Activated naive CD8-positive, alpha-beta T cell treated with anti-CD3 and anti-CD28 coated beads, Interleukin-2, amount 50 U/mL, for 16 hours (primary cell): ENCODE data around the gene COLEC11.
"Not testable (repeated sequence)": the region's sequence is repeated elsewhere in the genome, so short reads cannot be mapped to it uniquely, and the experiment has no call there.

Source experiments
- DNase-seq: peaks from one replicate; pipeline ENCODE4 v3.0.0-alpha.2; 2020; ENCODE audit warnings: low read depth, low spot score

Gene COLEC11

GRCh38 chr2:3651691-3652648 lies 57.1 kb downstream of the COLEC11 start:
- peak; percentile 37 for DNase-seq

DNA sequence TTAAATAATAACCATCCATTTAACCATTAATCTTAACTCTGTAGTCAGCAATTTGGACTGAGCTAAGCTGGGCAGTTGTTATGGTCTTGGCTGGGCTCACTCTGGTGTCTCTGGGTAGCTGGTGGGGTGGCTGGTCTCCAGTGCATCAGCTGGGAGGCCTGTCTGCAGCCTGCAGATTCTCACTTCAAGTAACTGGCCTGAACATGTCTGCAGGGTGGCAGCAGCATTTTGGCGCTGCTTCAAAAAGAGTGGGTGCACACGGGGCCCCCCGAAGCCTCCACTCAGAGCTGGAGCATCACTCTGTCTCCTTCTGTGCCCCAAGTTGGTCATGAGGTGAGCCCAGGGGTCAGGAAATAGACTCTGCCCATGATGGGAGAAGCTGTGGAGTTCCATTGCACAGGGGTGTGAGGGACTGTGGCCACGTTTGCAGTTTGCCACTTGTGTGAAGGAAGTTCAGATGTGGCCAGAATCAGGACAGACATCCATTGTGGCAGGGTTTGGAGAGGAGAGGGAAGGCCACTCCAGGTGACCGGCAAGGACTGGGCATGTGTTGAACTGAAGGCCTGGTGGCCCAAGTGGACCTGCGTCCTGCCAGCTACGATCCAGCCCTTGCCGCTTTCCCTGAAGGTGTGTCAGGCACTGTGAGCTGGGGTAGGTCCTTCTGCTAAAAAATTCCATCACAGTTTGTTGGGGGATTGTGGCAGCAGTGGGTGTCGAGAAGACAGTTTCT lies 58.1 kb downstream of the COLEC11 start:
- no peak for DNase-seq

- DNase-seq: no peak
These were observed 59.1 kb downstream of the COLEC11 start for GRCh38 chr2:3654011-3654410.

GRCh38 chr2:3654531-3655225 lies 59.8 kb downstream of the COLEC11 start:
- no peak for DNase-seq

- DNase-seq: no peak
These were observed 61.2 kb downstream of the COLEC11 start for GRCh38 chr2:3655871-3656761.

GRCh38 chr2:3656762-3657721 lies 62.1 kb downstream of the COLEC11 start:
- DNase-seq: no peak

DNA sequence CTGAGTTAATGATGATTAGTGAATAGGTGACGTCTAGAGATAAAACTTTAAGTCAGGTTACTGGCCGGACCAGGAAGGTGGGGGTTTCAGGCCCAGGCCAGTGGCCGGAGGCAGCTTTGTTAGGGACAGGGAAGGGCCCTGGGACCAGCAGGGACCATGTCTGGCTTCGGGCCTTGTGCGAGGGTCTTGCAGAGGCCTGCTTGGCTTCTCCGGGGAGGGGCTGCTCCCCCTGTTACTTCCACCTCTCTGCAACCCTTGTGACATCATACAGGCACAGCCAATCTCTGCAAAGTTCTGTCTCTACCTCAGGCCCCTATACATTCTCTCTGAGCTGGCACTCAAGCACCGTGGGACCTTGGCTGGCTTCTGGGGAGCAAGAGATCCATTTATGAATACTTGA lies 63.0 kb downstream of the COLEC11 start, which contains the start of gene ALLC:
ALLC (plus strand) TSS at position 320 of the 400 bp plus-strand sequence. CDS start 12,958 bp downstream, outside the sequence.
- no peak for DNase-seq

DNA sequence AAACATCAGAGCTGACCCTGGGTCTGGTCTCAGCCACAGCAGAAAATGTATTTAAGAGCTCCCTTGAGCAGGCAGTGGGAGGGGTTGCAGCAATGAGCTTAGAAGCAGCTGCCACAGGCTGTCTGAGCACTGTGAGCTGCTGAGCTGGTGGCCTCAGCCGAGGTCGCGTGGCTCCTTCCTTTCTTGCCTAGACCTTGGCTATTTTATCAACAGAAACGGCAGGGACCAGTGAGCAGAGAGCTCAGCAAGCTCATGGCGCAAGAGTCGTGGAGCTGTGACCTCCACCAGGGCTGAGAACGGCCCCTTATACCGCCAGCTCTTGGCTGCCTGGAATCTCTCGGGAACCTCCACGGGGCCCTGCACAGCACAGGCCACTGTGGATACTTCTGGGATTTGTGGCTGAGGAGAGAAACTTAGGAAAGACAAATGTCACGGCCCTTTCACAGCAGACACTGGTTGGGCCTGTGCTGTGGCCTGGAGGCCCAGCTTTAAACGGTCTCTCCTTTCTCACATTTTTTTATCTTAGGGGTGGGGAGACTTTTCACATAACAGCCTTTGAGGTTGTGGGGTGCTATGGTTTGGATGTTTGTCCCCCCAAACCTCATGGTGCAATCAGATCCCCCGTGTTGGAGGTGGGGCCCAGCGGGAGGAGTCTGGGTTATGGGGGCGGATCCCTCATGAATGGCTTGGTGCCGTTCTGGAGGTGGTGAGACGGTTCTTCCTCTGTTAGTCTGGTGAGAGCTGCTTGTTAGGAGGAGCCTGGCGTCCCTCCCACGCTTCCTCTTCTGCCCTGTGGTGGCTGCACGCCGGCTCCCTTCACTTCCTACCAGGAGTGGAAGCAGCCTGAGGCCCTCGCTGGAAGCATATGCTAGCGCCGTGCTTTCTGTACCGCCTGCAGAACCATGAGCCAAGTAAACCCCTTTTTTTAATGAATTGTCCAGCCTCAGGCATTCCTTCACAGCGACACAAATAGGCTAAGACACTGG lies 64.8 kb downstream of the COLEC11 start:
- DNase-seq: no peak

DNA sequence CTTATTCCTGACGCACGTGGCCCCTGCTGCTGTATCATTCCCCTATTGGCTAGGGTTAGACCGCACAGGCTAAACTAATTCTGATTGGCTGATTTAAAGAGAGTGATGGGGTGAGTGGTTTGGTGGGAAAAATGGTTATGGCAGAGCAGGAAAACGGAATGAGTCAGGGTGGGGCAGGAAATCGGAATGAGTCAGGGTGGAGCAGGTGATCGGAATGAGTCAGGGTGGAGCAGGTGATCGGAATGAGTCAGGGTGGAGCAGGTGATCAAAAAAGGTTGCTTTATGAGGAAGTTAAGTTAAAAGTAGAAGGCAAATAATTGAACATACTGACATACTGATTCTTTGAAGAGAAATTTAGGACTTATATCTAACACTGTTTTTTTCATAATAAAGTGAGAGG lies 65.7 kb downstream of the COLEC11 start:
- not testable (repeated sequence) for DNase-seq

DNA sequence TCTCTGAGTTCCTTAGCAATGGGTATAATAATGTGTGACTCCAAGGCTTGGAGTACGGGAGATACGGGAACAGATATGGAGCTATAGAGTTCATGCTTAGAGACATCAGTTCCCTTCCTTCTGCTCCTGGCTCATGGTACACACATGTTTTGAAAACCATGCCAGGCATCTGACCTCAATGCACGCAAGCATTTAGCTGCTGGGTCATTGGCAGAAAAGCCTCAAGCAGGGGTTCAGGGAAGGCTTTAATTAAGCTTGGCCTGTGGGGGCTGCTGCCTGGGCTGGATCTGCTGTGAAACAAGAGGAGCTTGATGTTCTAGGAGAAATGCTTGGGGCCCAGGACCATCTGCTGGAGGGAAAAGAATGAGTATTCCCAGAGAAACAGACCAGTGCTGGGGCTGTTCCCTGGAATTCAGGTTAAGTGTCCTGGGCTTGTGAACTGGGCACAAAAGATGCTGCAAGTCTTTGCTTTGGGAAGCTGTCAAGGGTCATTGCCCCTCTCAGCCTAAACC lies 66.3 kb downstream of the COLEC11 start:
- DNase-seq: no peak

DNA sequence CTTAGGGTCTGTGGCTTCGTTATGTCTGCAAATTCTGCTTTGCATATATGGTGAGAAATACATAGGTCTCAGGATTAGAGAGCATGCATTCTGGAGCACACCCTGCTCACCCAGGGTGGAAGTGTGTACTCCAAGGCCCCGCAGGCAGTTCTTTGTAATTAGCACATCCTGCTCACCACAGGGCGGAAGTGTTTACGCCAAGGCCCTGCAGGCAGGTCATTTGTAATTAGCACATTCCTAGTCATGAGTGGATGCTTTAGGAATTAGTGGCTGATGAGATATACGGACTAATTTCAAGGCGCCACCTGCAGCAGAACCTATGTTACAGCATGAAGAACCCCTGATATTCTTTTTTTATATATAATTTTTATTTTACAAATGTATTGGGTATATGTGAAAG lies 67.3 kb downstream of the COLEC11 start:
- no peak for DNase-seq

DNA sequence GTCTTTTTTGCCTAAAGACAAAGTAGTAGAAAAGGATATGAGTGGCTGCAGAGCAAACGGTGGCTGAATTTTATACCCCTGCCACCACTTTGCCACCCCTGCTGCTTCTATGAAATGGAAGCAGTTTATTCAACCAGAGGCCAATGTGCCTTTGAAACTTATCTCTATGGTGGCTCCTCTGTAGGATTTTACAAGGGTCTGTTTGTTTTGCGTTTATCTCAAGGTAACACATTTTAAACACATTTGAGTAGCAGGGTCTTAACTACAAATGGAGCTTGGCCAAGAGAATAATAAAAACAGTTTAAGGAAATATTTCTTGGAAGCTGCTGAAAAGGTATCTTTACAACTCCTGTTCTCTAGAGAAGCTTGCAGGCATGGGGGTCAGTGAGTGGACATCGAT lies 69.2 kb downstream of the COLEC11 start:
- DNase-seq: no peak

GRCh38 chr2:3664925-3665324 lies 70.0 kb downstream of the COLEC11 start:
- DNase-seq: no peak

DNA sequence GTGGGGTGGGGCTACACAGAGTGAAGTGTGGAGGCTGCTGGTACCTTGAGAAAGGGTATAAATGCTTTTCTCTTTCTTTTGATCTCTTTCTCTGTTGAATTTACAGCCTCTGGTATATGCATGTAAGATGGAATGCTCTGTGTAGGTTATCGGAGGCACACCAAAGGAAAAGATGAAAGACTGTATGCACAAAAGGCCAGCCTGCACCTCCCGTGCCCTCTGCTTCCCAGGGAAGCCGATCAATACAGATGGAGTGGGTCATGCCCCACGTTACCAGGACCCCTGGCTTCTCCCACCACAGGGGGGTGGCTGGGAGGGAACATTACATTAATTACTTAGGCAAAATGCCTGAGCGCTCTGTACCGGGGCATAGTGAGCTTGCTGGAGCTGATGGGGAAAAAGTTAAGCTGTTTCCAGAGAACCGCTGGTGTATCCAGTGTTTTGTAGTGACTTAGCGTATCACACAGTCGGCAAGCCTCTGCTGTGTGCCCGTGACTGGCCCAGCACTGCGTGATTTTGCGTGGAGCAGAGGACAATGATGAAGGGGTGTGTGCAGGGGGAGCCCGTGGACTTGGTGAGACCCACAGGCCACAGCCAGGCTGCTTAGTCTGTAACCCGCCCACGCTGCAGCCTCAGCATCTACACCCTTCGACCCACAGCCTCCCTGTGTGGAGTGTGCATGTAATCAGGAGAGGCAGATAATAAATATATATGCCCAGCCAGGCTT lies 71.1 kb downstream of the COLEC11 start:
- DNase-seq: no peak

DNA sequence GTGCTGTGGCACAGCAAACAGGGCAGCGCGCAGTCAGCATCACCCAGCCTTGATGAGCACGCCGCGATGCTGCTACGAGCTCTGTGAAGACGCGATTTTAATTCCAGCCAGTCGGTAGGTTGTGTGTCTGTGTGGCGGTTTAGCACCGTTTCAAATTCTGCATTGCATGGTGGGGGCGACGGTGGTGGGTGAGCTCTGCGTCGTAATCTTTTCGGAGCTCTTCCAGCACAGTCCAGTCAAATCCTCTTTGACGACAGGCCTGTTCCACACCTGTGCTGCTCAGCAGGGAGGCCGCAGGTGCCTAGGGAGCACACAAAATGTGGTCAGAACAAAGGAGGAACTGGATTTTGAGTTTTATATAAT lies 71.7 kb downstream of the COLEC11 start:
- no peak for DNase-seq

GRCh38 chr2:3667151-3667631 lies 72.3 kb downstream of the COLEC11 start:
- DNase-seq: no peak

GRCh38 chr2:3669656-3670055 lies 74.7 kb downstream of the COLEC11 start:
- DNase-seq: no peak

DNA sequence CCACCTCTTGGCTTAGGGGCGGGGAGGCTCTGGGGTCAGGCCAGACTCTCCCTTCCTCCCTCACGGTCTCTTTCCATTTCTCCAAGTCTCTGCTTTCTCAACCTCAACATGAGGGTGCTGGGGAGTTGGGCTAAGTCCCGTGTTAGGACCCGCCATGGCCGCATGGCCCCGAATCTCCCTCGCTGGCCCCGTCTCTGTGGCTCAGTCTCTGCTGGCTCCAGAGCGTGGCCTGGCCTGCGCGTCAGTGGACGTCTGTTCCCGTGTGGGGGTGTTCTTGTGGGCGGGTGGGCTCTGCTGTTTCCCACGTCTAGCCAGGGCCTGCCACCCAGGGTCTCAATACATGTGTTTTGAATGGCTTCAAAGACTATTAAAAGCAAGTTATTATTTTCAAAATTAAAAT lies 75.5 kb downstream of the COLEC11 start:
- no peak for DNase-seq
